KBM-7 (cell line): ENCODE measurements around the gene LRP1B.

Source experiments
- DNase-seq: peaks from one replicate; pipeline ENCODE4 v3.0.0-alpha.2; 2015
- in situ Hi-C: fragments of 300-500 bp; cut with MboI; formaldehyde crosslinking; loops from 2 replicates; pipeline ENCODE4 v1.14.3; 2020; ENCODE audit warnings: low sequenced_read_pairs, low pct_unique_long_range_greater_than_20kb, mixed read lengths

Gene LRP1B

DNA sequence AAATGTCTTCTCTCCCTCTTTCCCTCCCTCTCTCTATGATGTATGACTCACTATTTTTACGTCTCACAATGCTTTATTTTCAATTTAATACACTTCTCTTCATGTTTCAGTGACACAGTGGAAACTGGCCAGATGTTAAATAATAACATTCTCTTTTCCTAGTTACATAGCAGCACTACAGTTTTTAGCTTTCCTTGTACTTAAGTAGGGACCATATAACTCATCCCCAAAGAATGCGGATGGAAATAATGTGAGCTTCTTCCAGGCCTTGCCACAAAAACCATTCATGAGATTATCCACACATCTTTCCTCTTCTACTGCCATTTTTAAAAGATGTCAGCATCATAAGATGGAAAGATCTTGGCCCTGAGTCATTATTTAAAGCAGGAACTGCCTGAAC, 789.4 kb downstream of the LRP1B start:
- in situ Hi-C loops: no loop called here
- DNase-seq: no peak

DNA sequence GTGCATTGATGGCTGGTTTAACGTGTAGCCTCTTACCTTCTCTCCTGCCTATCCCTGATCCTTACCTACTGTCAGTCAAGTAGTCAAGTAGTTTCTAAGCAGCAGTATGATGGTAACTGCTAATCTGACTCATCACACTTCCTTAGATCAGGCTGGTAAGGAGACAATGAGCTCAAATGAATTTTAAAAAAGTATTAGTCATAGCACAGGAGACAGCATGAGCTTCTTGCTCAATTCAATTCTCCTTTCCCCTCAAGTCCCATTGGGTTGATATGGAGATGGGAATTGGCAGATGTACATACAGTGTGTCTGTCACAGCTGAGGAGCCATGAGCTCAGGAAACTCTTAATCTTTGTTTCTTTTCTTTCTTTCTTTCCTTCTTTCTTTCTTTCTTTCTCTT, 799.7 kb downstream of the LRP1B start:
- DNase-seq: no peak
- in situ Hi-C loops: no loop called here

GRCh38 chr2:141329964-141330363, 800.9 kb downstream of the LRP1B start:
- in situ Hi-C loops: no loop called here
- no peak for DNase-seq

DNA sequence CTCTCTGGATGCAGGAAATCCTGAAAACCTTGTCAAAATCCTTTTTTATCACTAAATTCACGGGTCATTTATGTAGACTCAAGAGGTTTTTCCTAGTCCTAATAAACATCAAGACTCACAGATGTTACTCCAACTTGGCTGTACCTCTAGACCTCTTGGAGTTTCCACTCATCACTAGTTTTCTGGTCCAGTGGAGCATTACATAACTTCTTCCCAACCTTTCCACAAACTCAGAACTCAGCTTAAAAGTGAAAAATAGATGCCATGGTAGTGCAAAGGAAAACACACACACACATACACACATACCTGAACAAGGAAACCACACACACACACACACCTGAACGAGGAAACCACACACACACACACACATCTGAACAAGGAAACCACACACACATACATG, 807.2 kb downstream of the LRP1B start:
- no peak for DNase-seq
- in situ Hi-C loops: no loop called here

- DNase-seq: no peak
- in situ Hi-C loops: no loop called here
Observed at GRCh38 chr2:141317986-141318385, 812.8 kb downstream of the LRP1B start.

- DNase-seq: no peak
- in situ Hi-C loops: no loop called here
Observed at GRCh38 chr2:141316606-141317005, 814.2 kb downstream of the LRP1B start.

- in situ Hi-C loops: no loop called here
- DNase-seq: no peak
Observed at GRCh38 chr2:141316103-141316502, 814.7 kb downstream of the LRP1B start.

- no peak for DNase-seq
- in situ Hi-C loops: no loop called here
Observed at GRCh38 chr2:141313972-141314371, 816.8 kb downstream of the LRP1B start.

- in situ Hi-C loops: no loop called here
- peak; percentile 5 for DNase-seq
Observed at GRCh38 chr2:141311430-141311829, 819.4 kb downstream of the LRP1B start.

- in situ Hi-C loops: no loop called here
- DNase-seq: no peak
Observed at GRCh38 chr2:141306368-141306767, 824.4 kb downstream of the LRP1B start.

DNA sequence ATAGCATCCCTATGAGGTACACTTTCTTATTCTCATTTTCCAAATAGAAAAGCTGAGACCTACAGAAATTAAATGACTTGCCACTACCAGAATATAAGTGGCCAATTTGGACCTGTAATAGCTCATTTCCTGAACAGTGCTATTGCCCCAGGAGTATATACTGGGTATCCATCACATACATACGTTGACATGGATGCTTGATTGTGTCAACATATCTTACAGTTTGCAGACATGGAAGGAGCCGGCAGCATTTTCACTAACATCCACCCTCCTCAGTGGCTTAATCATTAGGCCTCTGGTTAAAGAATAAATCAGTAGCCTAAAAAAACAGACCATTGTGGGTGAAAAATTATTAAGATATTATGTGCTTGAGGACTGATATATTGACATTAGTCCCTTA, 829.3 kb downstream of the LRP1B start:
- in situ Hi-C loops: no loop called here
- DNase-seq: no peak

DNA sequence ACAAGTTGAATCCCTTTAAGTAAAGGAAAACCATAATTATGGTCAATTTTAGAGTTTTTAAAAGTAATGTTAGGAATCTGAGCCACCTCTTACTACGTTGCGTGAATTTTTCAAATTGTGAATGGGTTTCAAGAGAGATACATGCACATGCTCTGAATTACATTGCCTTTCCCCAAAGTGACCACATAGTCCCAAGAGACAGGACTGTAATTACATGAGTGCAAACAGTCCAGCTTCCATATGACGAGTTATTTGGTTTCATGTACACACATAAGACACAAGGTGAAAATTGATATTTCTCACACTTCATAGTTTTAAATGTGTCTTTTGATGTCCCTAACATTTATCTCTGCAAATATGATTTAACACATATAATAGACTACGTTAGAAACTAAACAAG, 850.8 kb downstream of the LRP1B start:
- in situ Hi-C loops: no loop called here
- DNase-seq: no peak

DNA sequence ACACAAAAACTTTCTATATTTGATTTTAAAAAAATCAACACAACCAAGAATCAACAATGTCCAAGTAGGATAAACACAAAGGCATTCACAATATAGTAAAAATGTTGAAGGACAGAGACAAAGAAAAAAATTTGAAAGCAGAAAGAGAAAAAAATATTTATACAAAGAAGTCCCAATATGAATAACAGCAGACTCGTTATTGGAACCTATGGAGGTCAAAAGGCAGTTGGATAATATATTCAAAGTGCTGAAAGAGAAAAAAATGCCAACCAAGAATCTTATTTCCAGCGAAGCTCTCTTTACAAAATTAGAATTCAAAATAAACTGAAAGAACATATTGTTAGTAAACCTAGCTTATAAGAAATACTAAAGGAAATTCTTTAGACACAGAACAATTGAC, 859.5 kb downstream of the LRP1B start:
- in situ Hi-C loops: no loop called here

DNA sequence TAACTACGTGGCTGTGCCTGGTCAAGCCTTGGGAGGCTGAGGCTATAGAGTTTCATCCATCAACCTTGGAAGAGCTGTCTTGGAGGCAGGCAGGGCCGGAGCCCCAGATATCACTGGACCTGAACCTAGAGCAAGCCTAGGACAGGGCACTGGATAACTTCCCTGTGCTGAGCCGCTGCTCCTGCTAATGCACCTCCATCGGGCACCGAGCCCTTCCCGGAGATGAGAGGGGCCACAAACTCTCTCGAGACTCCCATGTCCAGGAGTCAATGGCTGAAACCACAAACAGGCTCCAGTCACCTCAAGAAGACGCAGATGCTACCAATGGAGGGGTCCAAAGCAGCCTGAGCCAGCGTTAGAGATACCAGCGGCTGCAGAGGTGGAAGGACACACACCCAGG, 866.0 kb downstream of the LRP1B start:
- DNase-seq: no peak

More for the DNA sequence above, 859.5 kb downstream of the LRP1B start:
- DNase-seq: no peak

GRCh38 chr2:141260911-141261310, 869.9 kb downstream of the LRP1B start:
- in situ Hi-C loops: no loop called here
- DNase-seq: no peak

More for the DNA sequence above, 866.0 kb downstream of the LRP1B start:
- in situ Hi-C loops: no loop called here

- in situ Hi-C loops: no loop called here
- no peak for DNase-seq
Observed at GRCh38 chr2:141259683-141260082, 871.1 kb downstream of the LRP1B start.

DNA sequence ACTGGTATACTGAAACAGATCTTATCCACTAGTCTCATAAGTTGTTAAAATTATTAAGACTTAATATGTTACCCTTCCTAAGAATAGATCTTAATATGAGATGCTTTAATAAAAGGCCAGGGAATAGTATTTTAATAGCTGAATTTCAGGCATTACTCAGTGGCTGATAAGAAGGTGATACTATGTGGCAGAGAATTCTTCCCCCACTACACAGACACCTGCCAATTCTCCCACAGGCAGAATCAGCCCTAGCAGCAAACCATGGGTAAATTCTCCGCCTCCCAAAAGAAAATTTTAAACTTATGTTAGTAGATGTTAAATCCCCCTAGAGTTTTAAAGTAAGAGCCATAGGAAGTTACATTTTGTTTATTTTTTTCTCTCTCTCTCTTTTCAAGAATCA, 888.8 kb downstream of the LRP1B start:
- DNase-seq: no peak
- in situ Hi-C loops: no loop called here

- in situ Hi-C loops: no loop called here
- DNase-seq: no peak
Observed at GRCh38 chr2:141226560-141226959, 904.3 kb downstream of the LRP1B start.

DNA sequence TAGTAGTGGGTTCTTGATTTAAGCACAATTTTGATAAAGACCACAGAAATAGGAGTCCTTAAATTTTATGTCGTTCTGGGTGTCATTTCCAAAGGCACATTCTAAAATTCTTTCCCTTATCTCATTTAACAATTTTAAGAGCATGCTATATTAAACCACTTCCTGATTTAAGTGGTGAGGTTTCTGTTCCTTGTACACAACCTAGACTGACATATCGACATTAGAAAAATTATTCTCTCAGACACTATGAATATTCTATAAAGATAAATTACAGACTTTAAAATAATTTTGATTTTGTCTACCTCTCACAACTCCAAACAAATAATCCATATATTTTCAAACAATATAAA, 923.8 kb downstream of the LRP1B start:
- in situ Hi-C loops: no loop called here

GRCh38 chr2:141201016-141201565, 929.7 kb downstream of the LRP1B start:
- DNase-seq: no peak
- in situ Hi-C loops: no loop called here

More for the DNA sequence above, 923.8 kb downstream of the LRP1B start:
- peak; percentile 7 for DNase-seq

DNA sequence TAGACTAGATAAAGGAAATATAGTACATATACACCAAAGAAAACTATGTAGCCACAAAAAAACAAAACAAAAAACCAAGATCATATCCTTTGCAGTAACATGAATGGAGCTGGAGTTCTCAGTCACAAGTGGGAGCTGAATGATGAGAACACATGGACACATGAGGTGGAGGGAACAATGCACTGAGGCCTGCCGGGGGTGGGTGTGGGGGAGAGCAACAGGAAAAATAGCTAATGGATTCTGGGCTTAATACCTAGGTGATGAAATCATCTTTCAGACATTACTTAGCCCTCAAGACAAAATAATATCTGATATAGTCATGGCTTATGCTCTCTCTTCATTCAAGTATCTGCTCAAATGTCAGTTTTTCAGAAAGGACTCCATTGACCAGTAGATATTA, 930.6 kb downstream of the LRP1B start:
- in situ Hi-C loops: no loop called here
- DNase-seq: no peak

GRCh38 chr2:141199711-141200110, 931.1 kb downstream of the LRP1B start:
- DNase-seq: no peak
- in situ Hi-C loops: no loop called here
